Peyer's patch (tissue), 4 donors: ENCODE measurements around the gene P2RX2.

Source experiments
- CTCF ChIP-seq, 6 experiments: fragments of 450-650 bp in 4 of 6; fragments of 200-600 bp in 2 of 6; sonication (generic) in 1 of 6; IDR thresholded peaks; one replicate each; pipeline ENCODE4 v1.5.1; 2017 to 2019; ENCODE audit warnings: antibody characterized with exemption in 6 of 6, mild to moderate bottlenecking in 3 of 6, moderate library complexity in 1 of 6
- POLR2A ChIP-seq, 2 donors: fragments of 450-650 bp; IDR thresholded peaks; one replicate each; pipeline ENCODE4 v1.5.1; 2017; ENCODE audit warnings: antibody characterized with exemption in 2 of 2, mild to moderate bottlenecking in 2 of 2, moderate library complexity in 2 of 2

- TF ChIP-seq CTCF (IDR thresholded peaks at IDR 0.05) (no peak), POLR2A (IDR thresholded peaks at IDR 0.05) (no peak)
Measured at GRCh38 chr12:132571598-132571997, 47.0 kb upstream of the P2RX2 start.
